ENCODE results near the gene MED15. TPM values are rescaled to one million over a fixed set of nuclear protein-coding genes. Genes with fewer than 3 reads are reported as not detected.

Gene MED15
- total RNA-seq, 1 experiment from 2014 or later, result 59.3 TPM

- H3K4me1 ChIP-seq (ENCODE audit: control insufficient read depth, insufficient read depth, low read length), result no peaks in the 10 kb centered on the region
- no peaks in the 10 kb centered on the region for H3K27me3 ChIP-seq (ENCODE audit: control insufficient read depth, insufficient read depth, low read length)
- H3K9me3 ChIP-seq (ENCODE audit: control insufficient read depth, insufficient read depth, low read depth, low read length), result no peaks in the 10 kb centered on the region
- no peak overlapping the region for H3K4me3 ChIP-seq (ENCODE audit: low read depth in 2 of 2, low read length in 2 of 2)
- intact Hi-C loops (cut with micrococcal nuclease; ENCODE audit: unreplicated experiment) (no loop called here), in situ Hi-C loops (cut with HindIII; ENCODE audit: low pct_unique_long_range_greater_than_20kb, low sequenced_read_pairs) (no loop called here)
- no peak for ATAC-seq
- H3K36me3 ChIP-seq (ENCODE audit: control insufficient read depth, insufficient read depth, low read length), result no peaks in the 10 kb centered on the region
- ChIA-PET POLR2A (no interaction called here), CTCF (no interaction called here)
- BruUV-seq (replicated peaks), result no TSS peak
- no peak for DNase-seq (ENCODE audit: low read depth, low spot score)
- H3K27ac ChIP-seq (ENCODE audit: low read length), result no peak overlapping the region
- TF ChIP-seq, protein P1, sequence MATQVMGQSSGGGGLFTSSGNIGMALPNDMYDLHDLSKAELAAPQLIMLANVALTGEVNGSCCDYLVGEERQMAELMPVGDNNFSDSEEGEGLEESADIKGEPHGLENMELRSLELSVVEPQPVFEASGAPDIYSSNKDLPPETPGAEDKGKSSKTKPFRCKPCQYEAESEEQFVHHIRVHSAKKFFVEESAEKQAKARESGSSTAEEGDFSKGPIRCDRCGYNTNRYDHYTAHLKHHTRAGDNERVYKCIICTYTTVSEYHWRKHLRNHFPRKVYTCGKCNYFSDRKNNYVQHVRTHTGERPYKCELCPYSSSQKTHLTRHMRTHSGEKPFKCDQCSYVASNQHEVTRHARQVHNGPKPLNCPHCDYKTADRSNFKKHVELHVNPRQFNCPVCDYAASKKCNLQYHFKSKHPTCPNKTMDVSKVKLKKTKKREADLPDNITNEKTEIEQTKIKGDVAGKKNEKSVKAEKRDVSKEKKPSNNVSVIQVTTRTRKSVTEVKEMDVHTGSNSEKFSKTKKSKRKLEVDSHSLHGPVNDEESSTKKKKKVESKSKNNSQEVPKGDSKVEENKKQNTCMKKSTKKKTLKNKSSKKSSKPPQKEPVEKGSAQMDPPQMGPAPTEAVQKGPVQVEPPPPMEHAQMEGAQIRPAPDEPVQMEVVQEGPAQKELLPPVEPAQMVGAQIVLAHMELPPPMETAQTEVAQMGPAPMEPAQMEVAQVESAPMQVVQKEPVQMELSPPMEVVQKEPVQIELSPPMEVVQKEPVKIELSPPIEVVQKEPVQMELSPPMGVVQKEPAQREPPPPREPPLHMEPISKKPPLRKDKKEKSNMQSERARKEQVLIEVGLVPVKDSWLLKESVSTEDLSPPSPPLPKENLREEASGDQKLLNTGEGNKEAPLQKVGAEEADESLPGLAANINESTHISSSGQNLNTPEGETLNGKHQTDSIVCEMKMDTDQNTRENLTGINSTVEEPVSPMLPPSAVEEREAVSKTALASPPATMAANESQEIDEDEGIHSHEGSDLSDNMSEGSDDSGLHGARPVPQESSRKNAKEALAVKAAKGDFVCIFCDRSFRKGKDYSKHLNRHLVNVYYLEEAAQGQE (IDR thresholded peaks at IDR 0.05; ENCODE audit: insufficient read depth in 1 of 2, low read depth in 2 of 2, low read length in 1 of 2), result no peak
- TF ChIP-seq SIN3A (IDR thresholded peaks at IDR 0.05; ENCODE audit: borderline replicate concordance, insufficient read depth, low read depth, low read length) (no peak), TCF7L2 (IDR thresholded peaks at IDR 0.05; ENCODE audit: low read depth, low read length) (no peak), POLR2AphosphoS5 (IDR thresholded peaks at IDR 0.05; ENCODE audit: low read depth, low read length) (no peak)
- TF ChIP-seq, protein P2, sequence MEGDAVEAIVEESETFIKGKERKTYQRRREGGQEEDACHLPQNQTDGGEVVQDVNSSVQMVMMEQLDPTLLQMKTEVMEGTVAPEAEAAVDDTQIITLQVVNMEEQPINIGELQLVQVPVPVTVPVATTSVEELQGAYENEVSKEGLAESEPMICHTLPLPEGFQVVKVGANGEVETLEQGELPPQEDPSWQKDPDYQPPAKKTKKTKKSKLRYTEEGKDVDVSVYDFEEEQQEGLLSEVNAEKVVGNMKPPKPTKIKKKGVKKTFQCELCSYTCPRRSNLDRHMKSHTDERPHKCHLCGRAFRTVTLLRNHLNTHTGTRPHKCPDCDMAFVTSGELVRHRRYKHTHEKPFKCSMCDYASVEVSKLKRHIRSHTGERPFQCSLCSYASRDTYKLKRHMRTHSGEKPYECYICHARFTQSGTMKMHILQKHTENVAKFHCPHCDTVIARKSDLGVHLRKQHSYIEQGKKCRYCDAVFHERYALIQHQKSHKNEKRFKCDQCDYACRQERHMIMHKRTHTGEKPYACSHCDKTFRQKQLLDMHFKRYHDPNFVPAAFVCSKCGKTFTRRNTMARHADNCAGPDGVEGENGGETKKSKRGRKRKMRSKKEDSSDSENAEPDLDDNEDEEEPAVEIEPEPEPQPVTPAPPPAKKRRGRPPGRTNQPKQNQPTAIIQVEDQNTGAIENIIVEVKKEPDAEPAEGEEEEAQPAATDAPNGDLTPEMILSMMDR (IDR thresholded peaks at IDR 0.05), result no peak
These were observed 99.9 kb downstream of the MED15 start for GRCh38 chr22:20607157-20607907.

DNA sequence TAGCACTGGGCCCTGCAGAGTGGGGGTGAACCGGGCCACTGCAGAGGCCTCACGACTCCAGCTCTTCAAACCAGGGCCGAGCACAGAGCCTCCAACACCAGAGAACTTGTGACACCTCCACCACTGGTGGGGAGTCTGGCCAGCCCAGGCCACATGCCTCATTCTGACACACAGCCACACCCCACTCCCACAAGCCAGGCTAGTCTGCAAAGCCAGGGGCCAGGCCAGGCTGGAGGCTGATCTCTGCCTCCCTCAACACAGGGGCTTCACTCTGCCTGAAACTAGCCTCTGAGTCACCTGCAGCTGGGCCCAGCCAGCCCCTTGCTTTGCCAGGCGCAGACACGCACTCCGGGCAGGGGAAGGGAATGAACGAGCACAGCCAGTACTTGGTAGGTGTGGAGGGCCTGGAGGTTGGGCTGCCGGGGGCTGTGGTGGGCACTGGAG lies 102.9 kb downstream of the MED15 start:
- H3K27me3 ChIP-seq (ENCODE audit: control insufficient read depth, insufficient read depth, low read length), result no peaks in the 10 kb centered on the region
- ATAC-seq (no peak), DNase-seq (ENCODE audit: low read depth, low spot score) (no peak)
- ChIA-PET CTCF (no interaction called here), POLR2A (no interaction called here)
- BruUV-seq (replicated peaks), result no TSS peak
- no peak overlapping the region for H3K4me3 ChIP-seq (ENCODE audit: low read depth in 2 of 2, low read length in 2 of 2)
- H3K27ac ChIP-seq (ENCODE audit: low read length), result no peak overlapping the region
- H3K4me1 ChIP-seq (ENCODE audit: control insufficient read depth, insufficient read depth, low read length), result no peaks in the 10 kb centered on the region
- TF ChIP-seq SIN3A (IDR thresholded peaks at IDR 0.05; ENCODE audit: borderline replicate concordance, insufficient read depth, low read depth, low read length) (no peak), TCF7L2 (IDR thresholded peaks at IDR 0.05; ENCODE audit: low read depth, low read length) (no peak), POLR2AphosphoS5 (IDR thresholded peaks at IDR 0.05; ENCODE audit: low read depth, low read length) (no peak)
- TF ChIP-seq, protein P2 (IDR thresholded peaks at IDR 0.05), result no peak
- TF ChIP-seq, protein P1 (IDR thresholded peaks at IDR 0.05; ENCODE audit: insufficient read depth in 1 of 2, low read depth in 2 of 2, low read length in 1 of 2), result no peak
- intact Hi-C loops (cut with micrococcal nuclease; ENCODE audit: unreplicated experiment), result no loop called here
- H3K36me3 ChIP-seq (ENCODE audit: control insufficient read depth, insufficient read depth, low read length), result no peaks in the 10 kb centered on the region
- in situ Hi-C loops (cut with HindIII; ENCODE audit: low pct_unique_long_range_greater_than_20kb, low sequenced_read_pairs), result no loop called here
- H3K9me3 ChIP-seq (ENCODE audit: control insufficient read depth, insufficient read depth, low read depth, low read length), result no peaks in the 10 kb centered on the region
